Measurements from ENCODE around the gene OSBPL6.

GRCh38 chr2:178425255-178425827 lies 231.0 kb downstream of the OSBPL6 start:
- TF ChIP-seq, protein P1, sequence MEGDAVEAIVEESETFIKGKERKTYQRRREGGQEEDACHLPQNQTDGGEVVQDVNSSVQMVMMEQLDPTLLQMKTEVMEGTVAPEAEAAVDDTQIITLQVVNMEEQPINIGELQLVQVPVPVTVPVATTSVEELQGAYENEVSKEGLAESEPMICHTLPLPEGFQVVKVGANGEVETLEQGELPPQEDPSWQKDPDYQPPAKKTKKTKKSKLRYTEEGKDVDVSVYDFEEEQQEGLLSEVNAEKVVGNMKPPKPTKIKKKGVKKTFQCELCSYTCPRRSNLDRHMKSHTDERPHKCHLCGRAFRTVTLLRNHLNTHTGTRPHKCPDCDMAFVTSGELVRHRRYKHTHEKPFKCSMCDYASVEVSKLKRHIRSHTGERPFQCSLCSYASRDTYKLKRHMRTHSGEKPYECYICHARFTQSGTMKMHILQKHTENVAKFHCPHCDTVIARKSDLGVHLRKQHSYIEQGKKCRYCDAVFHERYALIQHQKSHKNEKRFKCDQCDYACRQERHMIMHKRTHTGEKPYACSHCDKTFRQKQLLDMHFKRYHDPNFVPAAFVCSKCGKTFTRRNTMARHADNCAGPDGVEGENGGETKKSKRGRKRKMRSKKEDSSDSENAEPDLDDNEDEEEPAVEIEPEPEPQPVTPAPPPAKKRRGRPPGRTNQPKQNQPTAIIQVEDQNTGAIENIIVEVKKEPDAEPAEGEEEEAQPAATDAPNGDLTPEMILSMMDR (IDR thresholded peaks at IDR 0.05): no peak
- TF ChIP-seq POLR2A (IDR thresholded peaks at IDR 0.05): no peak

Measured in esophagus squamous epithelium (tissue), 4 donors.